HG02852 (cell line): ENCODE measurements around the gene EIF3B.
"Not testable (repeated sequence)": the region's sequence is repeated elsewhere in the genome, so short reads cannot be mapped to it uniquely, and the experiment has no call there.

Source experiments
- ATAC-seq: cut with Tn5 transposase; IDR thresholded peaks from one replicate; pipeline ENCODE4 v1.9.1; 2021; ENCODE audit warnings: mild to moderate bottlenecking, moderate library complexity; ENCODE audit not compliant: unreplicated experiment

EIF3B gene

DNA sequence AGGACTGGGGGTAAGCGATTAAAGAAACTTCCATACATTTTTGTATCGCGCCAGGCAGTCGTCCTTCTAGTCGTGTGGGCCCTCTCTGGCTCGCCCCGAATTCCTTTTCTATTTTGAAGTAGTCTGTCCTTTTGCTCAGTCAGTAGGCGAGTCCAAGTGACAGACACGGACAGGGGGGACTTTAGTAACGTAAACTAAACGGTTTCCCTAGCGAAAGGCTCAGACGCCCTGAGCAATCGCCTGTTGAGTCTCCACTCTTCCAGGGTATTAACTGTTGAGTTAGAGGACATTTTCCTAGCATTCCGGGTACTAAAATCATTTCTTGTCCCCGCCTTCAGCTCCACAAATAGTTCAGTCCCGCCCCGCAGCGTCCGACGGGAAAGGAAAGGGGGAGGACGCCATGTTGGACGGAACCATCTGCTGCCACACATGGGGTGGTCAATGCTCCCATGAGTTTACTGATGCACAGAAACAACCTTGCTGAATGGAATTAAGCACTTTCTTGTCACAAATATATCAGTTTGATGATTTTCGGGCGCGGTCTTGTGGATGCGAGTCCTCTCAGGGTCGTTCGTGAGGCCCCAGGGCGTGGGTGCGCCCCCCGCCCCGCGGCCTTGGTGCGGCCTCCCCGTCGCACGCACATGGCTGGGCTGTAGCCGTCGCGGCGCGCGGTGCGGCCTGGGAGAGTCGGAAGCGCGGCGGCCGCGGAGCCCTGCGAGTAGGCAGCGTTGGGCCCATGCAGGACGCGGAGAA lies at the start of gene EIF3B:
EIF3B (plus strand) TSS at position 642 of the 753 bp plus-strand sequence; CDS start at position 737, 95 bp downstream.
- peak; percentile 80 for ATAC-seq

DNA sequence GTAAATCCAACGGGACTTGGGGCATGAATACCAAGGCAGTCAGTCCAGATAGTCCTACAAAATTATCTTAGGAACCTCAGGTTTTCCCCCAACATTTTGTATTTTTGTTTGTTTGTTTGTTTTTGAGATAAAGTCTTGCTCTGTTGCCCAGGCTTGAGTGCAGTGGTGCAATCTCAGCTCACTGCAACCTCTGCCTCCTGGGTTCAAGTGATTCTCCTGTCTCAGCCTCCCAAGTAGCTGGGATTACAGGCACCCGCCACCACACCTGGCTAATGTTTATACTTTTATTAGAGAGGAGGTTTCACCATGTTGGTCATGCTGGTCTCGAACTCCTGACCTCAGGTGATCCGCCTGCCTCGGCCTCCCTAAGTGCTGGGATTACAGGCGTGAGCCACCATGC lies 49.4 kb upstream of the EIF3B start:
- not testable (repeated sequence) for ATAC-seq

DNA sequence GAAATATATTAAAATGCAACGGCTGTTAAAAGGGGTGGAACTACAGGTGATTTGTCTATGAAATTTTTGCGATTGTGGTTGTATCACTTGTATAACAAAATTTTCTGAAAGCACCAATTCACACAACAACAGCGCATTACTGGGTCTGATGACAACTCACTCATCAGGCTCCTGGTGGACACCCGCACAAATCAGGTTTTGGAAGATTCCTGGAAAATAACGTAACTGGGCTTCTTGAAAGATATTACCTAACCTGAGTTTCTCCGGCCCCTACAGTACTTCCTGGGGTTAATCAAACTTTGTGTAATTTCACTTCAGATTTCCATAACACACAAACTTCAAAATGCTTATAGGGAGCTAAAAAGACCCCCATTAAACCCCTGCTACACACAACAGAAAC lies 47.9 kb upstream of the EIF3B start:
- ATAC-seq: no peak

DNA sequence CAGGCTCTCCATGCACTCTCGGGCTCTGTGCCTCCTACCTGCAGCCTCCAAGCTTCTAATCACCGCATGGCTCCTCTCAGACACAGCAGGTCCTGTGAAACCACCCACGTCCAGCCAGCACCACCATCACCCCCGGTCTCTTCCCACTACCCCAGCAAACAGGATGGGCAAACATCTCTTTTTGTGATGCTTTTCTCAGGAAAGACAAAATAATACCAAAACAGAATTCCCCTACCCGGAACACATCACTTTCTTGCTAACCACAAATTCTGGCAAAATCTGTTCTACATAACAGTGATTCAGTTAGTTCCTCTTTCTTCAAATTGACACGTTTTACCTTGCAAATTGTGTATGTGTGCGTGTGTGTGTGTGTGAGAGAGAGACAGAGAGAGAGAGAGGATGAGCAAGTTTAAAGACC lies 46.9 kb upstream of the EIF3B start:
- peak; percentile 58 for ATAC-seq

DNA sequence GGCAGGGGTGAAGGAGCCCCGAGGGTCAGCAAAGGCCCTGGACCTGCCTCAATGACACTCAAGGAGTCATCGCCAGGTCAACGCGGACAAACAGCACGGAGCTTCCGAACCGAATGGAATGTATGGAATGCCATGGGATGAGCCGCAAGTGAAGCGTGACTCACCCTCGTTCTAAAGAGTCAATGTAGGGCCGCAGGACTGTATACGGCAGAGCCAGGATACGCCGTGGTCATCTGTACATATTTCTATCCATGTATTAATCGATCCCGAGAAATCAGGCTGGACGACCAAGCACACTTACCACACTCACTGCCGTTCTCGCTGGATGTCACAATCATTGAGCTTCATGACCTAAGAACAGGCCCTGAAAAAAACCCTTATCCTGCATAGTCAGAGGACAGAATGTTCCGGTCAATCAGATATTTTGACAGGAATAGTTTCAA lies 44.7 kb upstream of the EIF3B start:
- no peak for ATAC-seq

DNA sequence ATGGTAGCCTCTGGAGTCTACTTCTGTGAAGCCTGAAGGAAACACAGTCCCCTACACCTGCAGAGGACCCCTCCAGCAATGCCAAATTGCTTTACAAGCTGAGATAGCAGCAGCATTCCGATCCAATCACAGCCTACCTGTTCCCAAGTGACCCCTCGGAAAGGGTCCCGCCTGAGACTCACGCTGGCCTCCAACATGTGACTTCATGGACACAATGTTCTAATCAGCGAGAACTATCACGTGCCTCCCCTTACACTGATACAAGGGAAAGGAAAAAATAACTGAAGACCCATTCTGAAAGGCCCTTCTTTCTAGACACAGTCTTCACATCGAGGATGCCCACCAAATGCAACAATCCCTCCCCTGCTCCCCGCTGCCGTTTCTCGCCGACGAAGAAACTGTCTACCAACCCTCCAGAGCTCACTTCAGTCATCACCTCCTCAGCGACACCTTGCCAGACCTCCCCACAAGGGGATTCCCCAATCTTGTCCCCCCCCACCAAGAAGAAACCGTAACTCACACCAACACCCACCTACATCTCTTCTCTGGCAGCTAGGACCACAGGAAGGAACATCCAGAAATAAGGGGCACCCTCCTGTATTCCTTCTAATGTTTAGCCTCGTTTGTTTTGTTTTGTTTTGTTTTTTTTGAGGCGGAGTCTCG lies 42.2 kb upstream of the EIF3B start:
- no peak for ATAC-seq

DNA sequence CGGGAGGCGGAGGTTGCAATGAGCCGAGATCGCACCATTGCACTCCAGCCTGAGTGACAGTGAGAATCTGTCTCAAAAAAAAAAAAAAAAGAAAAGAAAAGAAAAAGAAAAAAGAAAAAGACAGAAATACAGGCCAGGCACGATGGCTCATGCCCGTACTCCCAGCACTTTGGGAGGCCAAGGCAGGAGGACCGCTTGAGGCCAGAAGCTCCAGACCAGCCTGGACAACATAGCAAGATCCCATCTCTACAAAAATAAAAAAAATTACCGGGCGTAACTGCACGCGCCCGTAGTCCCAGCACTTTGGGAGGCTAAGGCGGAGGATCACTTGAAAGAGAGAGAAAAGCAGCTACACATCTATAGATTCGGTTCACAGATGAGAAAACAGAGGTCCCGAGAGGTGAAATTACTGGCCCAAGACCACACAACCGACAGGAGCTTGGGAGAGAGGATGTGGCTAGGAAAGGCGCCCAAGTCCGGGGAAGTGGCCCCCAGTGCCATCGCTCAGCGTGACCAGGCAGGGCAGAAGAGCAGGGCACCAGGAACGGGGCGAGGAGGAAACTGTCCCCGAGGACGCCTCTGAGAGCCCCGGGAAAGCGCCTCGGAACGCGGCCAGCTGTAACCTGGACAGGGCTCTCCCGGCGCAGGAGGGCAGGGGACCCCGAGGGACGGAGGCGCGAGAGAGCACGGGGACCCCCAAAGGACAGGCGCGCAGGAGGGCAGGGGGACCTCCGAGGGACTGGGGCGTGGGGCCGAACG lies 41.0 kb upstream of the EIF3B start:
- peak; percentile 18 for ATAC-seq

DNA sequence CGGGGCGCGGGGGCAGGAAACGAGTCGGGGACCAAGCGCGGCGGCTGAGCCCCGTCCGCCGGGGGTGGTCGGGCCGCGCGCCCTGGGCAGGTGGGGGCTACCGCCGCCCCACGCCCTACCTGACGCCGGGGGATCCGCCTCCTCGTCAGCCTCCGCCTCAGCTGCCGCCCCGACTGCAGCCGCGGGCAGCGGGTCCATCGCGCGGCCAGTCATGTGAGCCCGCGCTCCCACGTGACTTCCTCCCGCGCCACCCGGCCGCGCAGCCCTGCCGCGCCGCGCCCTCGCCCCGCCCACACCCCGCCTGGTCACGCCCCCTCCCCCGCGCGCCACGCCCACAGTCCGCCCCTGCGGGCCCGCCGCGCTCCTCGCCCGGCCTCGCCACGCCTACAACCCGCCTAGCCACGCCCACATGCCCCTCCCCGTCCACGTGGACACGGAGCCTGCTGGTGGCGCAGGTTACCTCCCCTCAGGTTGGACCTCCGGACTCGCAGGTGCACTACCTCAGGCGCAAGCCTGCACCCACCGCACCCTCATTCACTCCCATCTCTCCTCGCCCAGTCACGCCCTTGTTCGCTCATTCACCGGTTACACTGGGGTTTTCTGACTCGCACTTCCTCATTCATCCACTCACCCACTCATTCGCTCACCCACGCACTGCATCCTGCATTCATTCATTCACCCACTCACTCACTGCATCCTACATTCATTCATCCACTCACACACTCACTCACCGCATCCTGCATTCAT lies 40.2 kb upstream of the EIF3B start, which contains the start of gene SNX8:
SNX8 (minus strand) TSS at position 233 of the 747 bp plus-strand sequence; CDS start at position 213, 20 bp downstream.
- peak; percentile 67 for ATAC-seq

DNA sequence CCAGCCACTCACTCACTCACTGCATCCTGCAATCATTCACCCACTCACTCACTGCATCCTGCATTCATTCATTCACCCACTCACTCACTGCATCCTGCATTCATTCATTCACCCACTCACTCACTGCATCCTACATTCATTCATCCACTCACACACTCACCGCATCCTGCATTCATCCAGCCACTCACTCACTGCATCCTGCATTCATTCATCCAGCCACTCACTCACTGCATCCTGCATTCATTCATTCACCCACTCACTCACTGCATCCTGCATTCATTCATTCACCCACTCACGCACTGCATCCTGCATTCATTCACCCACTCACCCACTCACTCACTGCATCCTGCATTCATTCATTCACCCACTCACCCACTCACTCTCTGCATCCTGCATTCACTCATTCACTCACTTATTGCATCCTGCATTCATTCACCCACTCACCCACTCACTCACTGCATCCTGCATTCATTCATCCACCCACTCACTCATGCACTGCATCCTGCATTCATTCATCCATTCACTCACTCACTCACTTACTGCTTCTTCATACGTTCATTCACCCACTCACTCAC lies 39.6 kb upstream of the EIF3B start:
- not testable (repeated sequence) for ATAC-seq

DNA sequence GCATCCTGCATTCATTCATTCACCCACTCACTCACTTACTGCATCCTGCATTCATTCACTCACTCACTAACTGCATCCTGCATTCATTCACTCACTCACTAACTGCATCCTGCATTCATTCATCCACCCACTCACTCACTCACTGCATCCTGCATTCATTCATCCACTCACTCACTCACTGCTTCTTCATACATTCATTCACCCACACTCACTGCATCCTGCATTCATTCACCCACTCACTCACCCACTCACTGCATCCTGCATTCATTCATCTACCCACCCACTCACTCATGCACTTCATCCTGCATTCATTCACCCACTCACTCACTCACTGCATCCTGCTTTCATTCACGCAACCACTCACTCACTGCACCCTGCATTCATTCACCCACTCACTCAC lies 38.8 kb upstream of the EIF3B start:
- ATAC-seq: no peak

DNA sequence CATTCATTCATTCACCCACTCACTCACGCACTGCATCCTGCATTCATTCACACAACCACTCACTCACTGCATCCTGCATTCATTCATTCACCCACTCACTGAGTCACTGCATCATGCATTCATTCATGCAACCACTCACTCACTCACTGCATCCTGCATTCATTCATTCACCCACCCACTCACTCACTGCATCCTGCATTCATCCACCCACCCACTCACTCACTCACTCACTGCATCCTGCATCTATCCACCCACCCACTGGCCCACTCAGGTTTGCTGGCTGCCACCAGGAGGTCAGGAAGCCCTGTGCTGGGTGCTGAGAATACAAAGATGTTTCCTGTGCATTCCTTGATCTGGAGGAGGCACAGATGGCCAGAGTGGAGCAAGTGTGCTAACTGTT lies 38.0 kb upstream of the EIF3B start:
- ATAC-seq: no peak

DNA sequence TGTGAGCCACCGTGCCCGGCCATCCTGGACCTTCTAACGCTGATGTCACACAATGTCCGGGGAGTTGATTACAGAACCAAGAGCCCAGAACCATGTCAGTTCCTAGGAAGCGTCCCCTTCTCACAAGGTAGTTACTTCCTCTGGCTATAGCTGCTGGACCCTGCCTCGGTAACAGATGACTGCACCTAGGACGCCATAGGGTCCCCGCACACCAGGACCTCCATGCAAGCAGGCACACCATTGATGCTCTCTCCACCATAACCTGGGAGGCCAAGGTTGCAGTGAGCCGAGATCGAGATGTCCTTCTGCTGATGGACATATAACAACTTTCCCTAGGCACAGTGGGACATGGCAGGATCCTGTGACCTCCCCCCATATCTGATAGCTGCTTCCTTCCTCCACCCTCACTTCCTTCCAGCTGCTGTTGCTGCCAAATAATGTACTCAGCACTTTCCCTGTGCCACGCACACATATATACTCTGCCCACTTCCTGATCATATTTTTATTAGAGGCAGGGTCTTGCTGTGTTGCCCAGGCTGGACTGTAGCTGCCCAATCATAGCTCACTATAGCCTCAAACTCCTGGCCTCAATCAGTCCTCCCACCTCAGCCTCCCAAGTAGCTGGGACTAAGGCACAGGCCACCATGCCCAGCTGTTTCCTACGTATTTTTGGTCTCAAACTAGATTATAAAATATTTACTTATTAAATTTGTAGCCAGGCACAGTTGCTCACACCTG lies 36.9 kb upstream of the EIF3B start:
- no peak for ATAC-seq

DNA sequence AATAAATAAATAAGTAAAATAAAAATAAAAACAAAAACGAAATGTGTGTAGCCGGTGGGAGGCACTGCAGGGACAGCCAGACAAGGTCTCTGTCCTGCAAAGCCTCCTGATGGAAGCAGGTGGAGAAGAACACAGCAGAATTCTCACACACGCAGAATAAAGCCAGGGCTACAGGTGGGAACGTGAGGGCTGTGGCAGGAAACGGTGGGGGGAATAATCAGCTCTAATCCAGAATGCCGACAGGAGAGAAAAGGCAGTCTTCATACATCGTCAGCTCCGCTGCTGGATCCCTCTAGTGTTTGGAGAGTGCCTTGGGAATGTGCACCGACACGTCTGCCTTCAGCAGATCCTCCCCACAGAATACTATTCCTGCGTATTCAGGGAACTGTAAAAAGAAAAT lies 33.6 kb upstream of the EIF3B start:
- no peak for ATAC-seq

DNA sequence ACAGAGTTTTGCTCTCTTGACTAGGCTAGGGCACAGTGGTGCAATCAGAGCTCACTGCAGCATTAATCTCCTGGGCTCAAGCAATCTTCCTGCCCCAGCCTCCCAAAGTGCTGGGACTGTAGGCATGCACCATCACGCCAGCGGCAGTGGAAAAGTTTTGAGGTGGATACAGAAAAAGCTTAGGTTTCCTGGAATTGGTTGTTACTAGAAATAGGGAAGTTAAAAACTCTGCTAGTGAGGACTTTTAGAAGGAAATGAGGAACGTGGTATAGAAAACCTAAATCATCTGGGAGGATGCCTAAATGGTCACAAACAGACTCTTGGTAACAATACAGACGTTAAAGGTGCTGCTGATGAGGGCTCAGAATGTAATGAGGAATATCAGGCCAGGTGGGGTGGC lies 29.5 kb upstream of the EIF3B start:
- ATAC-seq: no peak

DNA sequence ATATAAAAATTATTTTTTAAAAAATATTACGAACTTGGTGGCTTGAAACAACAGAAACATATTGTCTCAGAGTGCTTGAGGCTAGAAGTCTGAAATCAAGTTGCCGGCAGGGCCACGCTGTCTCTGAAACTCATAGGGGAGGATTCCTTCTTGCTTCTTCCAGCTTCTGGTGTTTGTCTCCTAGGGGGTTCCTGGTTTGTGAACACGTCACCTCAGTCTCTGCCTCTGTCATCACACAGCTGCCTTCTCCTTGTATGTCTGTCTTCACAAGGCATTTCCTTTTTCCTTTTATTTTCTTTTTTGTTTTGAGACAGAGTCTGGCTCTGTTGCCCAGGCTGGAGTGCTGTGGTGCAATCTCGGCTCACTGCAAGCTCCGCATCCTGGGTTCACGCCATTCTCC lies 27.7 kb upstream of the EIF3B start:
- ATAC-seq: no peak

DNA sequence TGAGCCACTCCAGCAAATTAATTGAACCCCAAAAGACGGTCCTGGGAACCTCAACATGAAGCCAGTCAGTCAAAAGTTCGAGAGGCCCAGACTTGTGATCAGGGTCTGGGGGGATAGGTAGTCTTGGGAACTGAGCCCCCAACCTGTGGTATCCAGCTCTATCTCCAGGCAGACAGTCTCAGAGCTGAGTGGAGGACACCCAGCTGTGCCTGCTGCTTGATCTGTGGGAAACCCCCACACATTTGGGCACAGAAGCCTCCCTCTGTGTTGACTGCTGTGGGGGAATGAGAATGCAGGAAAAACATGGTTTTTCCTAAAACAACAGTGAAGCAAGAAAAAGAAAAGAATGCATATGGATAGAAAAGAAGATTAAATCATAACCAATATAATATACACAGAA lies 24.1 kb upstream of the EIF3B start:
- no peak for ATAC-seq

DNA sequence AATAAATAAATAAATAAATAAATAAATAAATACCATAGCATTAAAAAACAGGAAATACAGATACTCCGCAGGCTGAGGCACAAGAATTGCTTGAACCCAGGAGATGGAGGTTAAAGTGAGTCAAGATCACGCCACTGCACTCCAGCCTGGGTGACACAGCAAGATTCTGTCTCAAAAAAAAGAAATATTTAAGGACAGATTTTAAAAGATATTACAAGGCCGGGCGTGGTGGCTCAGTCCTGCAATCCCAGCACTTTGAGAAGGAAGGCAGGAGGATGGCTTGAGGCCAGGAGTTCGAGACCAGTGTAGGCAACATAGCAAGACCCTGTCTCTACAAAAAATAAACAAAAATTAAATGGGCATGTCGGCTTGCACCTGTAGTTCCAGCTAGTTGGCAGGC lies 22.9 kb upstream of the EIF3B start:
- no peak for ATAC-seq

DNA sequence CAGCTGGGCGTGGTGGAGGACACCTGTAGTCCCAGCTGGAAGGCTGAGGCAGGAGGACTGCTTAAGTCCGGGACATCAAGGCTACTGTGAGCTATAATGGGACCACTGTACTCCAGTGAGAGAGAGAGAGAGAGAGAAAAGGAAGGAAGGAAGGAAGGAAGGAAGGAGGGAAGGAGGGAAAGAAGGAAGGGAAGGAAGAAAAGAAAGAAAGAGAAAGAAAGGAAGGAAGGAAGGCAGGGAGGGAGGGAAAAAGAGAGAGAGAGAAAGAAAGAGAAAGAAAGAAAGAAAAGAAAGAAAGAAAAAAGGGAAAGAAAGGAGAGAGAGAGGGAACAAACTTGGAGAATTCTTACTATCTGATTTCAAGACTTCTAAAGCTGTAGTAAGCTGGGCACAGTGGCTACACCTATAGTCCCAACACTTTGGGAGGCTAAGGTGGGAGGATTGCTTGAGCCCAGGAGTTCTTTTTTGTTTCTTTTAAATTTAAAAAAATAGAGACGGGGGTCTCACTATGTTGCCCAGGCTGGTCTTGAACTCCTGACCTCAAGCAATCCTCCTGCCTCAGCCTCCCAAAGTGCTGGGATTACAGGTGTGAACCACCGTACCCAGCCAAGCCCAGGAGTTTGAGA lies 21.9 kb upstream of the EIF3B start:
- ATAC-seq: not testable (repeated sequence)

DNA sequence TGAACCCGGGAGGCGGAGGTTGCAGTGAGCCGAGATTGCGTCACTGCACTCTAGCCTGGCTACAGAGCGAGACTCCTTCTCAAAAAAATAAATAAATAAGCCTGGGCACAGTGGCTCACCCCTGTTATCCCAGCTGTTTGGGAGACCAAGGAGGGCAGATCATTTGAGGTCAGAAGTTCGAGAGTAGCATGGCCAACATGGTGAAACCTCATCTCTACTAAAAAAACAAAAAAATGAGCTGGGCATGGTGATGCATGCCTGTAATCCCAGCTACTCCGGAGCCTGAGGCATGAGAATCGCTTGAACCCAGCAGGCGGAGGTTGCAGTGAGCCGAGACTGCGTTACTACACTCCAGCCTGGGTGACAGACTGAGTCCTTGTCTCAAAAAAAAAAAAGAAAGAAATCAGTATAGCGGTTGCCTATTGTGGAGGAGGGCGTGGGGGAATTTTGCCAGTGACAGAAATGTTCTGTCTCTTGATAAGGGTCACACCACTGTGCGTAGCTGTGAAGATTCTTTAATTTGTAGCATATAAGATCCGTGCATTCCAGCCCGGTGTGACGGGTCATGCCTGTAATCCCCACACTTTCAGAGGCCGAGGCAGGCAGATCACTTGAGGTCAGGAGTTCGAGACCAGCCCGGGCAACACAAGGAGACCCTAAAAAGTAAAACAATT lies 17.9 kb upstream of the EIF3B start:
- ATAC-seq: no peak
